A673 (cell line): Measurements from ENCODE around the gene MSL1. TPM values are rescaled to one million over a fixed set of nuclear protein-coding genes. Genes with fewer than 3 reads are reported as not detected.

Experiments used
- BruUV-seq: library from RNA; stranded (reverse); fragments of 400-500 nt; replicated peaks from 2 replicates; lab custom pipeline; 2021; lab: Mats Ljungman, UMichigan
- CTCF ChIA-PET: fragments of 300-600 bp; sonication (Branson Sonifier 250); formaldehyde crosslinking; loops from one replicate; lab custom pipeline; 2022; ENCODE audit warnings: antibody characterized with exemption; lab: Charles Lee
- POLR2A ChIA-PET: fragments of 300-600 bp; sonication (Branson Sonifier 250); formaldehyde crosslinking; loops from one replicate; lab custom pipeline; 2022; ENCODE audit warnings: antibody characterized with exemption; ENCODE audit not compliant: low non-redundant PET; lab: Charles Lee
- DNase-seq: peaks from one replicate; pipeline ENCODE4 v3.0.0-alpha.2; 2015; ENCODE audit warnings: low spot score
- H3K27ac ChIP-seq: fragments of 200-600 bp; sonication (generic); 2 replicates; pipeline ENCODE4 v1.5.1; 2016; ENCODE audit warnings: mixed run types, low read depth, mild to moderate bottlenecking, mixed read lengths, antibody characterized with exemption, low read length; ENCODE audit not compliant: poor library complexity, severe bottlenecking
- H3K27me3 ChIP-seq: fragments of 200-600 bp; sonication (generic); replicated peaks from 2 replicates; pipeline ENCODE4 v1.6.1; 2017; ENCODE audit warnings: mixed run types, low read depth, mild to moderate bottlenecking, mixed read lengths, antibody characterized with exemption, low read length; ENCODE audit not compliant: insufficient read depth, poor library complexity
- H3K36me3 ChIP-seq: fragments of 200-600 bp; sonication (generic); 2 replicates; pipeline ENCODE4 v1.6.1; 2016; ENCODE audit warnings: mixed run types, mild to moderate bottlenecking, mixed read lengths, antibody characterized with exemption, low read length; ENCODE audit not compliant: insufficient read depth, poor library complexity, severe bottlenecking
- H3K4me1 ChIP-seq: fragments of 200-600 bp; sonication (generic); 2 replicates; pipeline ENCODE4 v1.6.1; 2017; ENCODE audit warnings: mixed run types, mild to moderate bottlenecking, mixed read lengths, antibody characterized with exemption, low read length; ENCODE audit not compliant: insufficient read depth, poor library complexity, severe bottlenecking
- H3K4me3 ChIP-seq: fragments of 200-600 bp; sonication (generic); 2 replicates; pipeline ENCODE4 v1.5.1; 2016; ENCODE audit warnings: low read depth, mixed run types, mild to moderate bottlenecking, mixed read lengths, low read length; ENCODE audit not compliant: poor library complexity, severe bottlenecking
- H3K9me3 ChIP-seq: fragments of 200-600 bp; sonication (generic); 2 replicates; pipeline ENCODE4 v1.6.1; 2016; ENCODE audit warnings: mixed run types, low read depth, mild to moderate bottlenecking, mixed read lengths, antibody characterized with exemption, low read length; ENCODE audit not compliant: poor library complexity, severe bottlenecking
- EZH2 ChIP-seq: fragments of 200-600 bp; sonication (generic); IDR thresholded peaks from 2 replicates; pipeline ENCODE4 v1.6.1; 2017; ENCODE audit warnings: borderline replicate concordance, low read depth, mild to moderate bottlenecking, mixed read lengths, antibody characterized with exemption, low read length; ENCODE audit not compliant: poor library complexity, severe bottlenecking
- intact Hi-C: fragments of 100-400 bp; cut with micrococcal nuclease; formaldehyde crosslinking; loops from one replicate; pipeline ENCODE4 v1.10.0; 2022; ENCODE audit not compliant: unreplicated experiment
- total RNA-seq: library from RNA; stranded (reverse); gene quantifications from 2 replicates; pipeline ENCODE4 v1.2.3, GENCODE V29; 2021
- TF ChIP-seq, protein P1 (sequence below): fragments of 300-800, 200-600 bp; sonication (generic); conservative IDR thresholded peaks from 2 replicates; pipeline ENCODE4 v1.5.1; 2017; ENCODE audit warnings: low read depth, mild to moderate bottlenecking, antibody characterized with exemption, low read length, moderate library complexity, mixed read lengths

Gene MSL1
- total RNA-seq, 1 experiment from 2014 or later, result 59.9 TPM

DNA sequence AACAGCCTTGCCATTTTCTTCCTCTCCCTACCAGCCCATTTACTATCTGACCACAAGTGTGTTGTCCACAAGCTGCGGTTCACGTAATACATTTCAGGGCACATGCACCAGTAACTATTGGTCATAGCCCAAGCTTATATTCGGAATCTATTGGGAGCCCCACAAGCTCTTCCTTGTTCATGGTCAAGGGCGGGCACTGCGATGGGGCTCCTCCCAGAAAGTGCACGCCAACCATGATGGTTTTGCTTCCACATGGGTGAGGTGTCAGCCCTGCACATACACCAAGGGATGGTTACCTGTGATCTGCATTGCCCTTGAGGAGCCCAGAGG lies 46.9 kb upstream of the MSL1 start:
- Histone ChIP-seq H3K27ac (no peak overlapping the region), H3K9me3 (no peaks in the 10 kb centered on the region), H3K27me3 (no peaks in the 10 kb centered on the region), H3K4me1 (peaks cover 34% of the 10 kb centered on the region), H3K36me3 (no peaks in the 10 kb centered on the region), H3K4me3 (no peak overlapping the region)
- intact Hi-C loops, result no loop called here
- no peak for TF ChIP-seq EZH2
- TF ChIP-seq, protein P1, sequence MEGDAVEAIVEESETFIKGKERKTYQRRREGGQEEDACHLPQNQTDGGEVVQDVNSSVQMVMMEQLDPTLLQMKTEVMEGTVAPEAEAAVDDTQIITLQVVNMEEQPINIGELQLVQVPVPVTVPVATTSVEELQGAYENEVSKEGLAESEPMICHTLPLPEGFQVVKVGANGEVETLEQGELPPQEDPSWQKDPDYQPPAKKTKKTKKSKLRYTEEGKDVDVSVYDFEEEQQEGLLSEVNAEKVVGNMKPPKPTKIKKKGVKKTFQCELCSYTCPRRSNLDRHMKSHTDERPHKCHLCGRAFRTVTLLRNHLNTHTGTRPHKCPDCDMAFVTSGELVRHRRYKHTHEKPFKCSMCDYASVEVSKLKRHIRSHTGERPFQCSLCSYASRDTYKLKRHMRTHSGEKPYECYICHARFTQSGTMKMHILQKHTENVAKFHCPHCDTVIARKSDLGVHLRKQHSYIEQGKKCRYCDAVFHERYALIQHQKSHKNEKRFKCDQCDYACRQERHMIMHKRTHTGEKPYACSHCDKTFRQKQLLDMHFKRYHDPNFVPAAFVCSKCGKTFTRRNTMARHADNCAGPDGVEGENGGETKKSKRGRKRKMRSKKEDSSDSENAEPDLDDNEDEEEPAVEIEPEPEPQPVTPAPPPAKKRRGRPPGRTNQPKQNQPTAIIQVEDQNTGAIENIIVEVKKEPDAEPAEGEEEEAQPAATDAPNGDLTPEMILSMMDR, result no peak
- ChIA-PET POLR2A (no interaction called here), CTCF (interaction anchor here (0.6 to 1.9 kb wide), 3 partner anchors 11 to 1670 kb away, joined by 4 to 6 read pairs (median 6); partner anchors contain the start of gene THRA)
- DNase-seq, result no peak
- BruUV-seq, result no TSS peak

DNA sequence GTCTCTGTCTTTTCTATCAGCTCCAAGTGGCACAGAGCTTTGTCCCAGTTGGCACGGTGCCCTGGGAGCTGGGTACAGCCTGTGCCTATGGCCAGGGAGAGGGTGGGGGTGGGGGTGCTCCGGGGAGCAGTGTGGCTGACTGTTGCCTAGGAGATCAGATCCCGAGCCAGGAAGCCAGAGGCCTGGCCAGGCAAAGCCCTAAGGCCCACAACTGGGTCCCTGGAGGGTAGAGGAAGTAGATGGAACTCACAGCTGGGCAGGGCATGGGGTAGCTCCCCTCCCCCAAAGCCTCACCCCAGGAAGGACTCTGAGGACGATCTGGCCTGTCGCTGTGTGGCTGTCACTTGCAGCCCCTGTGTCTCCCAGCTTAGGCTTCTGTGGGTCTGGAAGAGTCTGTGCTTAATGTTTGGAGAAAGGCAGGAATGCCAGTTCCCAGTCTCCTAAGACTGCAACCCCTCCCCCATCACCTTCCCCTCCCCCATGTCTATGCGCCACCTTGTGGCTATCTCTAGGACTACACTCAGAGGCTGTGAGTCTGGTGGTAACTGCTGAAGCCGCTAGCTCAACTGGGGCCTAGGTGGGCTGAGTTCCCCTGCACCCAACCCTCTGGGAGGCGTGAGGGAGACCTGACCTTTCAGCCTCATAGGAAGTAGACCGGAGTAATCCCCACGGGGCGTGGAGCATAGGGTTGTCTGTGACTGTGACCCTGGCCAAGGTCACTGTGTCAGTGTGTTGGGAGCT lies 46.4 kb upstream of the MSL1 start:
- CTCF ChIA-PET, result interaction anchor here (0.6 to 1.9 kb wide), 11 partner anchors 10 to 1670 kb away, joined by 3 to 7 read pairs (median 4); partner anchors contain the start of gene THRA
- TF ChIP-seq, protein P1, result peak; percentile 80
- TF ChIP-seq EZH2, result no peak
- peak; percentile 44 for DNase-seq
- POLR2A ChIA-PET, result no interaction called here
- Histone ChIP-seq H3K27me3 (no peaks in the 10 kb centered on the region), H3K36me3 (no peaks in the 10 kb centered on the region), H3K9me3 (no peaks in the 10 kb centered on the region), H3K4me3 (no peak overlapping the region), H3K27ac (no peak overlapping the region), H3K4me1 (peaks cover 29% of the 10 kb centered on the region)
- no TSS peak for BruUV-seq
- intact Hi-C loops, result no loop called here

DNA sequence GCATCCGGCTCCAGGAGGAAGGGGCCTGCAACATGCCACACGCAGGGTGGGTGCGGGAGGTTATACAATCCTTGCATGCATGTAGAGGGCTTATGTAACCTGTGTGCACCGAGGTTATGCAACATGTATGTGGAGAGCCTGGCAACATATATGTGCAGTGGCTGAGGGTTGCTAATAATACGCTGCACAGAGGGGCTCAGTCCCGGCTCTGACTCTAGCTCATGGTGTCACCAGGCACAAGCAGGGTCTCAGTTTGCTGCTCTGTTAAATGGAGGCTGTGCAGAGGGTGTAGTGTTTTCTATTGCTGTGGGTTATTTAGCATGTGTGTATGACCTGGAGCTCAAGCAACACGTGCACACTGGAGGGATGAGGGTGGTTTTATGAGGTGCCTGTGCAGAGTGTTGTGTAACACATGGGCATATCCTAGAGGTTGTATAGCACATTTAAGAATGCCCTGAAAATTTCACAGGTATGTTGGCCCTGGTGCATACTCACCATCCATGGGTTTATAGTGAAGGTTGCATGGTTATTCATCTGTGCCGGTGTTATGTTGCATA lies 45.8 kb upstream of the MSL1 start:
- Histone ChIP-seq H3K27ac (no peak overlapping the region), H3K36me3 (no peaks in the 10 kb centered on the region), H3K4me1 (peaks cover 23% of the 10 kb centered on the region), H3K4me3 (no peak overlapping the region), H3K9me3 (no peaks in the 10 kb centered on the region), H3K27me3 (no peaks in the 10 kb centered on the region)
- no TSS peak for BruUV-seq
- intact Hi-C loops, result no loop called here
- no peak for DNase-seq
- POLR2A ChIA-PET, result no interaction called here
- TF ChIP-seq, protein P1, result no peak
- no peak for TF ChIP-seq EZH2
- CTCF ChIA-PET, result interaction anchor here (0.6 to 1.9 kb wide), 10 partner anchors 10 to 502 kb away, joined by 3 to 7 read pairs (median 4); partner anchors contain the start of gene THRA
